Endothelial cell of umbilical vein (primary cell): ENCODE data around the gene MPZL2. TPM values are rescaled to one million over a fixed set of nuclear protein-coding genes. Genes with fewer than 3 reads are reported as not detected.

Experiments used
- BruUV-seq: library from RNA; stranded (reverse); fragments of 400-500 nt; replicated peaks from 2 replicates; lab custom pipeline; 2021; lab: Mats Ljungman, UMichigan
- CTCF ChIA-PET: fragments of 300-600, 350-600 bp; sonication (Branson Sonifier 250); formaldehyde crosslinking; loops from one replicate; lab custom pipeline; 2021; ENCODE audit warnings: antibody characterized with exemption, inconsistent platforms; lab: Charles Lee
- POLR2A ChIA-PET: fragments of 300-600, 350-600 bp; sonication (Branson Sonifier 250); formaldehyde crosslinking; loops from one replicate; lab custom pipeline; 2021; ENCODE audit warnings: antibody characterized with exemption, inconsistent platforms; lab: Charles Lee
- DNase-seq: peaks from one replicate; pipeline ENCODE4 v3.0.0-alpha.2; 2011; ENCODE audit warnings: low read depth, low spot score
- FAIRE-seq: peaks from 2 replicates; lab custom pipeline; 2011; peaks lifted over from hg19 to GRCh38; lab: Jason Lieb, UNC
- H2AFZ ChIP-seq: 2 replicates; pipeline ENCODE4 v1.6.0; 2012; ENCODE audit warnings: low read depth, low read length, control low read depth, inconsistent platforms
- H3K27ac ChIP-seq: 2 replicates; pipeline ENCODE4 v1.5.1; 2011; ENCODE audit warnings: low read depth, mild to moderate bottlenecking, control low read depth, low read length, moderate library complexity; ENCODE audit not compliant: insufficient read depth
- H3K27me3 ChIP-seq, 2 experiments: 2 replicates each; pipeline versions ENCODE4 v1.6.0 to v1.6.1; 2011; ENCODE audit warnings: low read length in 2 of 2, mixed read lengths in 1 of 2; ENCODE audit not compliant: control insufficient read depth in 2 of 2, insufficient read depth in 2 of 2
- H3K36me3 ChIP-seq, 2 experiments: 2 replicates in 1 of 2; 3 replicates in 1 of 2; pipeline ENCODE4 v1.5.1; 2011; ENCODE audit warnings: low read length in 2 of 2, mild to moderate bottlenecking in 1 of 2, moderate library complexity in 1 of 2; ENCODE audit not compliant: control insufficient read depth in 2 of 2, insufficient read depth in 2 of 2; ENCODE audit errors: extremely low read depth in 1 of 2
- H3K4me1 ChIP-seq: 3 replicates; pipeline ENCODE4 v1.5.1; 2011; ENCODE audit warnings: mild to moderate bottlenecking, low read length; ENCODE audit not compliant: control insufficient read depth, insufficient read depth; ENCODE audit errors: extremely low read depth
- H3K4me2 ChIP-seq: 2 replicates; pipeline ENCODE4 v1.6.1; 2011; ENCODE audit warnings: low read length, control low read depth, mixed read lengths; ENCODE audit not compliant: insufficient read depth
- H3K4me3 ChIP-seq, 3 experiments: fragments of 200-600 bp in 1 of 3; sonication (generic), shearing (Covaris generic) in 1 of 3; replicated peaks in 1 of 3; 2 replicates each; pipeline ENCODE4 v1.5.1; 2011 to 2016; ENCODE audit warnings: control low read depth in 3 of 3, low read length in 3 of 3, mild to moderate bottlenecking in 2 of 3, inconsistent platforms in 1 of 3, low read depth in 1 of 3, moderate library complexity in 1 of 3; ENCODE audit not compliant: insufficient read depth in 1 of 3
- H3K79me2 ChIP-seq: 2 replicates; pipeline ENCODE4 v1.6.0; 2012; ENCODE audit warnings: low read length, inconsistent platforms; ENCODE audit not compliant: control insufficient read depth, insufficient read depth
- H3K9ac ChIP-seq: replicated peaks from 2 replicates; pipeline ENCODE3; 2011; ENCODE audit warnings: low read length, control low read depth; ENCODE audit not compliant: insufficient read depth; ENCODE audit errors: extremely low read depth
- H3K9me1 ChIP-seq: replicated peaks from 3 replicates; pipeline ENCODE4 v1.6.0; 2011; ENCODE audit warnings: mild to moderate bottlenecking, low read length; ENCODE audit not compliant: control insufficient read depth, insufficient read depth; ENCODE audit errors: extremely low read depth
- H3K9me3 ChIP-seq: replicated peaks from 2 replicates; pipeline ENCODE4 v1.5.1; 2012; ENCODE audit warnings: low read length, inconsistent platforms; ENCODE audit not compliant: control insufficient read depth, insufficient read depth
- H4K20me1 ChIP-seq: replicated peaks from 2 replicates; pipeline ENCODE3; 2011; ENCODE audit warnings: mild to moderate bottlenecking, low read length; ENCODE audit not compliant: control insufficient read depth, insufficient read depth; ENCODE audit errors: extremely low read depth
- EZH2 ChIP-seq: IDR thresholded peaks from 2 replicates; pipeline ENCODE4 v1.6.1; 2012; ENCODE audit warnings: borderline replicate concordance, low read depth, mild to moderate bottlenecking, moderate library complexity, low read length, inconsistent platforms; ENCODE audit not compliant: severe bottlenecking
- FOS ChIP-seq: IDR thresholded peaks from 2 replicates; pipeline ENCODE4 v1.6.1; 2011; ENCODE audit warnings: mild to moderate bottlenecking, low read length, moderate library complexity, borderline replicate concordance; ENCODE audit not compliant: insufficient read depth
- GATA2 ChIP-seq: IDR thresholded peaks from 2 replicates; pipeline ENCODE4 v1.7.0; 2011; ENCODE audit warnings: low read depth, mild to moderate bottlenecking, moderate library complexity, mixed read lengths, low read length; ENCODE audit not compliant: insufficient read length, insufficient read depth
- JUN ChIP-seq: IDR thresholded peaks from 2 replicates; pipeline ENCODE4 v1.6.1; 2011; ENCODE audit warnings: borderline replicate concordance, low read depth; ENCODE audit not compliant: insufficient read length, insufficient read depth
- MYC ChIP-seq: IDR thresholded peaks from one replicate; pipeline ENCODE4 v1.6.1; 2011; ENCODE audit warnings: mild to moderate bottlenecking, low read depth, low read length
- POLR2A ChIP-seq: IDR thresholded peaks from 2 replicates; pipeline ENCODE4 v1.6.1; 2012; ENCODE audit warnings: low read depth, mild to moderate bottlenecking, control low read depth, low read length
- POLR2AphosphoS5 ChIP-seq: IDR thresholded peaks from 2 replicates; pipeline ENCODE4 v1.6.1; 2012; ENCODE audit warnings: low read depth, mild to moderate bottlenecking, control low read depth, low read length, moderate library complexity; ENCODE audit not compliant: insufficient read depth
- dilution Hi-C: fragments of 300-500 bp; cut with MboI; formaldehyde crosslinking; loops from one replicate; pipeline ENCODE4 v1.15.0; 2019; ENCODE audit warnings: low sequenced_read_pairs; ENCODE audit not compliant: extremely low pct_ligation_motif_present
- intact Hi-C: fragments of 100-400 bp; cut with micrococcal nuclease; formaldehyde crosslinking; loops from one replicate; pipeline ENCODE4 v1.10.0; 2022
- polyA plus RNA-seq, 4 experiments: library from polyadenylated mRNA; depleted of rRNA in 3 of 4; stranded (reverse) in 3 of 4; unstranded in 1 of 4; fragments of >200 nt; gene quantifications; 2 replicates each; pipeline versions ENCODE4 v1.2.1 to v1.2.3, GENCODE V29; 2011 to 2012; ENCODE audit warnings: missing spikeins in 1 of 4
- total RNA-seq: library from RNA; stranded (reverse); gene quantifications from 2 replicates; pipeline ENCODE4 v1.2.3, GENCODE V29; 2021
- TF ChIP-seq, protein P1 (sequence below): IDR thresholded peaks from 2 replicates; pipeline ENCODE4 v1.6.1; 2011; ENCODE audit not compliant: insufficient read depth, insufficient read length
- TF ChIP-seq, protein P2 (sequence below), 2 donors: IDR thresholded peaks; 1 replicate in 1 of 2; 2 replicates in 1 of 2; pipeline ENCODE4 v1.5.1; 2011; ENCODE audit warnings: low read length in 2 of 2, mild to moderate bottlenecking in 2 of 2, moderate library complexity in 2 of 2, control low read depth in 1 of 2, inconsistent platforms in 1 of 2, low read depth in 1 of 2; ENCODE audit not compliant: insufficient read depth in 1 of 2; ENCODE audit errors: extremely low read depth in 1 of 2

The MPZL2 gene
- total and polyA plus RNA-seq, 2 donors (not counting 3 experiments of a cell fraction or from before 2014, with no cell fraction given) = 21.0 to 49.5 TPM

DNA sequence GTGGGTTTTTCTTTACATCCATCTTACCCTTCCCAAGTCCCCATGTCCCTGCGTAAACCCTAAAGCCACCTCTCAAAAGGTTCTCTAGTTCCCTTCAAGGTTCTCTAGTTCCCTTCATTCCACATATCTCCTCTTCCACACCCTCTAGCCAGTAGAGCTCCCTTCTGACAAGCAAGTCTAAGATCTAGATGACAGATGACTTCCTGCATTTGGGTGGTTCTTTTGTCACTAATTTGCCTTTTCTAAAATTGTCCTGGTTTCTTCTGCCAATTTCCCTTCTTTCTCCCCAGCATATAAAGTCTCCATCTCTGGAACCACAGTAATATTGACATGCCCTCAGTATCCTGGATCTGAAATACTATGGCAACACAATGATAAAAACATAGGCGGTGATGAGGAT is 48.2 kb upstream of the MPZL2 start:
- DNase-seq (no peak), FAIRE-seq (no peak)
- Histone ChIP-seq H3K9me1 (no peaks in the 10 kb centered on the region), H3K9ac (no peak overlapping the region), H3K27ac (no peak overlapping the region), H2AFZ (no peak overlapping the region), H4K20me1 (no peaks in the 10 kb centered on the region), H3K4me2 (no peak overlapping the region), H3K4me1 (no peaks in the 10 kb centered on the region), H3K27me3 (peaks cover 7 to 12% of the 10 kb centered on the region in 2 experiments), H3K79me2 (no peaks in the 10 kb centered on the region), H3K4me3 (no peak overlapping the region), H3K9me3 (no peaks in the 10 kb centered on the region), H3K36me3 (no peaks in the 10 kb centered on the region)
- intact Hi-C loops (no loop called here), dilution Hi-C loops (no loop called here)
- no peak for TF ChIP-seq FOS
- TF ChIP-seq GATA2 = no peak
- no peak for TF ChIP-seq POLR2A
- TF ChIP-seq POLR2AphosphoS5 = no peak
- TF ChIP-seq, protein P1, sequence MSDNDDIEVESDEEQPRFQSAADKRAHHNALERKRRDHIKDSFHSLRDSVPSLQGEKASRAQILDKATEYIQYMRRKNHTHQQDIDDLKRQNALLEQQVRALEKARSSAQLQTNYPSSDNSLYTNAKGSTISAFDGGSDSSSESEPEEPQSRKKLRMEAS = no peak
- ChIA-PET CTCF (interaction anchor here (0.7 to 2.4 kb wide), 4 partner anchors 12 to 141 kb away, joined by 3 to 23 read pairs (median 10); no protein-coding TSS in a partner anchor), POLR2A (no interaction called here)
- no TSS peak for BruUV-seq

DNA sequence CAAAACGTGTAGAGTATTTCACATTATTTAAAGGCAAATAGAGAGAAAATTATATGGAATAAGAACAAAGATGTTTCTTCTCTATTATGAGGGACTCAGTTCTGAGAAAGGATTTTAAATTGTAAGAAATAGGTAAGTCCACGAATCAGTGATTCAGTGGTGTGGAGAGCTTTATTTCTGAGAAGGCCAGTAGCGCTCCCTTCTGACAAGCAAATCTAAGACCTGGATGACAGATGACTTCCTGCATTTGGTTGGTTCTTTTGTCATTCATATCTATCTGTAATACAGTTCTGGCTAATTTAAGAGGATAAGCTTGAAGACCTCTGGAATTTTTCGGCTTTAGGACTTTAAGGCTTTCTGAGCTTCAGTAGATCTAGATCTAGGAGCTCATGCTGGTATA is 47.4 kb upstream of the MPZL2 start:
- Histone ChIP-seq H3K4me3 (no peak overlapping the region), H3K9me1 (no peaks in the 10 kb centered on the region), H3K9ac (no peak overlapping the region), H3K27ac (no peak overlapping the region), H3K79me2 (no peaks in the 10 kb centered on the region), H3K9me3 (no peaks in the 10 kb centered on the region), H2AFZ (no peak overlapping the region), H3K27me3 (peaks cover 7 to 12% of the 10 kb centered on the region in 2 experiments), H4K20me1 (no peaks in the 10 kb centered on the region), H3K36me3 (no peaks in the 10 kb centered on the region), H3K4me2 (no peak overlapping the region), H3K4me1 (no peaks in the 10 kb centered on the region)
- dilution Hi-C loops = no loop called here
- ChIA-PET POLR2A (no interaction called here), CTCF (interaction anchor here (0.7 to 2.4 kb wide), 9 partner anchors 11 to 141 kb away, joined by 3 to 23 read pairs (median 4); no protein-coding TSS in a partner anchor)
- TF ChIP-seq JUN (no peak), MYC (no peak), FOS (no peak), POLR2AphosphoS5 (no peak), EZH2 (no peak), GATA2 (no peak), POLR2A (no peak)
- TF ChIP-seq, protein P2, sequence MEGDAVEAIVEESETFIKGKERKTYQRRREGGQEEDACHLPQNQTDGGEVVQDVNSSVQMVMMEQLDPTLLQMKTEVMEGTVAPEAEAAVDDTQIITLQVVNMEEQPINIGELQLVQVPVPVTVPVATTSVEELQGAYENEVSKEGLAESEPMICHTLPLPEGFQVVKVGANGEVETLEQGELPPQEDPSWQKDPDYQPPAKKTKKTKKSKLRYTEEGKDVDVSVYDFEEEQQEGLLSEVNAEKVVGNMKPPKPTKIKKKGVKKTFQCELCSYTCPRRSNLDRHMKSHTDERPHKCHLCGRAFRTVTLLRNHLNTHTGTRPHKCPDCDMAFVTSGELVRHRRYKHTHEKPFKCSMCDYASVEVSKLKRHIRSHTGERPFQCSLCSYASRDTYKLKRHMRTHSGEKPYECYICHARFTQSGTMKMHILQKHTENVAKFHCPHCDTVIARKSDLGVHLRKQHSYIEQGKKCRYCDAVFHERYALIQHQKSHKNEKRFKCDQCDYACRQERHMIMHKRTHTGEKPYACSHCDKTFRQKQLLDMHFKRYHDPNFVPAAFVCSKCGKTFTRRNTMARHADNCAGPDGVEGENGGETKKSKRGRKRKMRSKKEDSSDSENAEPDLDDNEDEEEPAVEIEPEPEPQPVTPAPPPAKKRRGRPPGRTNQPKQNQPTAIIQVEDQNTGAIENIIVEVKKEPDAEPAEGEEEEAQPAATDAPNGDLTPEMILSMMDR (IDR thresholded peaks at IDR 0.05; ENCODE audit: extremely low read depth in 1 of 2, insufficient read depth in 1 of 2, low read depth in 1 of 2, low read length in 2 of 2) = no peak
- TF ChIP-seq, protein P1 = no peak
- intact Hi-C loops = no loop called here
- no TSS peak for BruUV-seq
- DNase-seq = no peak
- FAIRE-seq = no peak
